ENCODE results near the gene HIVEP3. TPM values are rescaled to one million over a fixed set of nuclear protein-coding genes. Genes with fewer than 3 reads are reported as not detected.

HIVEP3 gene
- total RNA-seq, 1 experiment from 2014 or later = 2.8 TPM

DNA sequence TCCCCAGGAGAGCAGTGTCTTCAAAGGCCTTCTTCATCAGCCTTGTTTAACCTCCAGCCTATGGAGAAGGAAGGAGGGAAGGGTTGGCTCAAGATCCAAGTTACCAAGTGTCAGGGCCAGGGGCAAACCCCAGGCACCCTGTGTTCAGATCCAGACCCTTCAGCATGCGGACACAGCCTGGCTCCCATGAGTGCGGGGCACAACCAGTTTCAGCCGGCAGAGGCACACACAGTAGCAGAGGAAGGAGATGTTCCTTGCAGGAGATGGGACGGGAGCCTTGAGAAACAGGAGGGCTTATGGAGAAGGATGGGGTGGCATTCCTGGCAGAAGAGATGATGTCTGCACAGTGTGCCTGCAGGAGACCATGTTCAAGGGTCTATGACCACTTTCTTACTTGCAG, 272.5 kb downstream of the HIVEP3 start:
- no peak for DNase-seq
- Histone ChIP-seq H3K27me3 (no peaks in the 10 kb centered on the region), H3K4me1 (0 out of 2 replicates have a peak, but pooled peaks cover 3% of the 10 kb centered on the region), H3K36me3 (no peaks in the 10 kb centered on the region), H3K9me3 (replicated peaks) (no peaks in the 10 kb centered on the region), H3K27ac (no peak overlapping the region), H3K4me3 (no peak overlapping the region)

DNA sequence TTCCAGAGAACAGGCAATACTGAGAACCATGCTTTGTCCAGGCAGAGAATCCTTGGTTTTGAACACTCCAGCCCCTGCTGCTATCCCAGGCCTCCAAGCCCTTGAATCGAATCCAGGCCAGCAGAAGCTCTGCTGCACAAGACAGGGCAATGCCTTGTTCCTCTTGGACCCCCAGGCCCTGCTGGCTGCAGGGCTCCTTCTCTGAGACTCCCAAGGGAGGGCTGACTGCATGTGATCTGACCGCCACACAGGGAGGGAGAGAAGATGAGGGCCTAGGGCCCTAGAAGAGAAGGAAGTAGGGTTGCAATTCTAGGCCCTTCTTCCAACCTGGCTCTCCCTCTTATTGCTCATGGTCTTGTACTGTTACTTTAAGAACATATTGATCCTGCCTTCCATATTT, 273.7 kb downstream of the HIVEP3 start:
- DNase-seq = no peak
- Histone ChIP-seq H3K36me3 (no peaks in the 10 kb centered on the region), H3K27ac (no peak overlapping the region), H3K27me3 (no peaks in the 10 kb centered on the region), H3K9me3 (replicated peaks) (no peaks in the 10 kb centered on the region), H3K4me1 (0 out of 2 replicates have a peak, but pooled peaks cover 2% of the 10 kb centered on the region), H3K4me3 (no peak overlapping the region)

DNA sequence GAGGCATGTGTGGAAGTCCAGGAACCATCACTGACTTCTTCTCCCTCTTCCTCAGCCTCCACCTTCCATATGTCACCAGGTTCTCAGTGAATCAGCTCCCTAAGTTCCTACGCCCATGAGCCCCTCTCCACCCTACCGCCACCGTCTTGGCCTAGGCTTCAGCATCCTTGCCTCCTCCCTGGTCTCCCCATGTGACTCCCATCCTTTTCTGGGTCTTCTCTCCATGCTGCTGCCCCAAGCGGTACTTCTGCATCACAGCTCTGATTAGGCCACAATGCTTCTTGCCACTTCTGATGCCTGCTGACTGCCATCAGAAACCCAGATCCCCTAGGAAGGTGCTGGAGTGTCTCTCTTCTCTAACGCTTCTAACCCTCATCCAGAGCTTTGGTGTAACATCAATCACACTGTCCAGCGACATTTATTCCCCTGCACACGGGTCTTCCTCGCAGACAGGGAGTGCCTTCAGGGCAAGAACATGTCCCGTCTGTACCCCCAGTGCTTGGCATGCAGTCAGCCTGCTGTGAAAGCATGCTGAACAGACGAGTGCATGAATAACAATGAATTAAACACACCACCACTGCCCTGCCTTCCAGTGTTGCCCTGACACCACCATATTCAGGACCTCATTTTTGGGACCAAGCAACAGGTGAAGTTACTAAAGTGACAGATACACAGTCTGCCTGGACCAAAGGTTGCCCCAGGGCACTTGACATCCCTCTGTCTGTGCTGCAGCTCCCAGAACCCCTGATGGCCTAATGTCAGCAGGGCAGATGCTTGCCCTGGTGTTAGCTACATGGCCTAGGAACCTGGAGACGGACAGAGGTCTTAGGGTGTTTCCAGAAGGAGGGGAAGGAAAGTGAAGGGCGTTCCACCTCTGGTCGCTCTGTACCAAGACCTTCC, 275.6 kb downstream of the HIVEP3 start:
- no peaks in the 10 kb centered on the region for H3K4me1 ChIP-seq
- DNase-seq = no peak
- H3K27ac ChIP-seq = no peak overlapping the region
- H3K27me3 ChIP-seq = no peaks in the 10 kb centered on the region
- H3K9me3 ChIP-seq (replicated peaks) = no peaks in the 10 kb centered on the region
- no peaks in the 10 kb centered on the region for H3K36me3 ChIP-seq
- no peak overlapping the region for H3K4me3 ChIP-seq

DNA sequence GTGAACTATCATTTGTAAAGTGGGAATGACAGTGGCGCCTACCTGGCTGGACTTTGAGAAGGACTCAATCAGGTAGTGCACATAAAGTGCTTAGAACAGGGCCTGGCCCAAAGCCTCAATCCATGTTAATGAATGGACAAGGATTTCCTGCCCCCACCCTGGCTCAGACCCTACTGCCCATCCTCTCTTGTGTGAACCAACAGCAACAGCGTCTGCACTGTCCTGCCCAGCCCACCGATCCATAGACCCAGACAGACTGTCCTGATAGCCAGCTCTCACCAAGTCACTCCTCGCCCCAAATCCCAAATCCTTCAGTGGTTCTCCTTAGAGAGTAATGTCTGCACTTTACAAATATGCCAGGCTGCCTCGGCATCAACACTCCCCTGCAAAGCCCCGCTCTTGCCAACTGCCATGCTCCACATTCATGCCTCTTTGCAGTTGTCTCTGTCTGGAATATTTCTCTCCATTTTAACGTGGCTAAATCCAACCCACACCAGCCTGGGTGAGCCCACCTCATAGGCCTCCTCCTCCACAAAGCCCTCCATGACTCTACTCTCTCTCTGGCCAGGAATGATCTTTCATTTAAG, 276.7 kb downstream of the HIVEP3 start:
- no peak overlapping the region for H3K27ac ChIP-seq
- H3K9me3 ChIP-seq (replicated peaks) = no peaks in the 10 kb centered on the region
- no peak overlapping the region for H3K4me3 ChIP-seq
- no peaks in the 10 kb centered on the region for H3K27me3 ChIP-seq
- H3K36me3 ChIP-seq = no peaks in the 10 kb centered on the region
- no peaks in the 10 kb centered on the region for H3K4me1 ChIP-seq
- DNase-seq = no peak

DNA sequence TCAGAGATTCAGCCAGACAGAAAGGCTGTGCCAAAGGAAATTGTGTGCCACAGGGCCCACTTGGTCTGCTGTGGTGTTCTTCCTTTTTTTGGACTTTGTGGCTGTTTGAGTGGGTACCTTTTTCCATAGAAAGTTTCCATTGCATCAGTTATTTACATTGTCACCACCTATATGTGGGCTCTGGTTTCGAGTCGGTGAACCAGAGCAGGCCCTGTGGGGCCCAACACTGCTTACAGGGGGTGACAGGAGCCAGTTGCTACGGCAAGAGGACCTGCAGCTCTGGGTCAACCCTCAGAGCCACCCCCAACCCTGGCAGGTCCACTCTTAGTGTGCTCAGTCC, 277.3 kb downstream of the HIVEP3 start:
- H3K4me1 ChIP-seq = no peaks in the 10 kb centered on the region
- no peaks in the 10 kb centered on the region for H3K27me3 ChIP-seq
- H3K36me3 ChIP-seq = no peaks in the 10 kb centered on the region
- H3K27ac ChIP-seq = no peak overlapping the region
- H3K9me3 ChIP-seq (replicated peaks) = no peaks in the 10 kb centered on the region
- DNase-seq = no peak
- H3K4me3 ChIP-seq = no peak overlapping the region

DNA sequence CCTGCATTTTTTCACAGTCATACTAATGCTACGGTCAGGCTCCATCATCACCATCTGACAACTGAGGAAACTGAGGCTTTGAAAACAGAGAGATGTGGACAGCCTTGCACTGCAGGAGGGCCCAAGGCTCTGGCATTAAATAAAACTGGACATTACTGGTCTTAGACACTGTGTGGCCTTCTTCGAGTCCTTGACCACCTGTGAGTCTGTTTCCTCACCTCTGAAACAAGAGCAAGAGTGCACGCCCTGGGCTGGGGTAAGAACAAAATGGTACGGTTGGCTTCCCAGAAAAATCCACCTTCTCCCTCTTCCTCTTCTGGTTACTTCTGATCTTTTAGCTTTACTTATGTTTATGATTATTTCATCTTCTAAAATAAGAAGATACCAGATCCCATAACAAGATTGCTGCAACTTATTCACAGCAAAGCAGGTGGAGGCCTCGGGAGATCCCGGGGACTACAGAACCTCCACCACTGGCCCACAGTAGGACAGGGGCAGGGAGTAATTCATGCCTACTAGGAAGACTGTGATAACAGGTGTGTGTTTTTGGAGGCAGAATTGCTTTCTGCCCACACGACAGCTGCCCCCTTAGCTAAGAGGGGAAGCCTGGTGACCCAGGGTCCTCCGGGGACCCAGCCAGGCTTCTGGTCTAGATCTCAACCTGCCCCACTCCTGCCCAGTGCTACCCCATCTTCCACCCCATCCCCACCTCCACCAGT, 277.8 kb downstream of the HIVEP3 start:
- DNase-seq = no peak
- Histone ChIP-seq H3K4me3 (no peak overlapping the region), H3K4me1 (no peaks in the 10 kb centered on the region), H3K27me3 (no peaks in the 10 kb centered on the region), H3K27ac (no peak overlapping the region), H3K9me3 (replicated peaks) (no peaks in the 10 kb centered on the region), H3K36me3 (no peaks in the 10 kb centered on the region)

DNA sequence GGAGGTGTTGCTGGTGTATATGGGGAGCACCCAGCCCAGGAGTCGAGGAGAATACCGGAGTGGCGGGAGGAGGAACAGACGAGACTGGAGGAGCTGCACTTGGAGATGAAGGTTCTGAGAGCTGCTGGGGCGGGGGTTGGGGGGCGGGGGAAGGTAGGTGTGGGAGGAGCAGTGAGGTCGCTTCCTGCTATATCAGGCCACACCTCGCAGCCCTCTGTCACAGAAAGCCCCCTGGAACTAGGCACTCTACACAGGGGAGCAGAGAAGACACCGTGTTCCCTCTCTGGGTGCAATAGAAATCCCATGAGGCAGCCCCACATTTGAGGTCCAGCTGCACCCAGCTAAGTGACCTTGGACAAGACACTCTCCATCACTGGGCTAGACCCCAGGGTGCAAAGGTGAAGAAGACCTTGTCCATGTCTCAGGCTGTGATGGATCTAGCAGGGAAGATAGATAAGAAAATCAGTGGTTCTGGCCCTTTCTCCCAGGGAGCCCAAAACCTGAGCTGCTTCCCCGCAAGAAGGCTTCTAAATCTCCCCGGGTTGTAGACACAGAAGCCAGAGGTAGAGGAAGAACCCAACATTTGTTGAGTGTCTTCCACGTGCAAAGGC, 278.5 kb downstream of the HIVEP3 start:
- Histone ChIP-seq H3K27ac (no peak overlapping the region), H3K36me3 (no peaks in the 10 kb centered on the region), H3K4me1 (no peaks in the 10 kb centered on the region), H3K9me3 (replicated peaks) (no peaks in the 10 kb centered on the region), H3K27me3 (no peaks in the 10 kb centered on the region), H3K4me3 (no peak overlapping the region)
- DNase-seq = no peak

DNA sequence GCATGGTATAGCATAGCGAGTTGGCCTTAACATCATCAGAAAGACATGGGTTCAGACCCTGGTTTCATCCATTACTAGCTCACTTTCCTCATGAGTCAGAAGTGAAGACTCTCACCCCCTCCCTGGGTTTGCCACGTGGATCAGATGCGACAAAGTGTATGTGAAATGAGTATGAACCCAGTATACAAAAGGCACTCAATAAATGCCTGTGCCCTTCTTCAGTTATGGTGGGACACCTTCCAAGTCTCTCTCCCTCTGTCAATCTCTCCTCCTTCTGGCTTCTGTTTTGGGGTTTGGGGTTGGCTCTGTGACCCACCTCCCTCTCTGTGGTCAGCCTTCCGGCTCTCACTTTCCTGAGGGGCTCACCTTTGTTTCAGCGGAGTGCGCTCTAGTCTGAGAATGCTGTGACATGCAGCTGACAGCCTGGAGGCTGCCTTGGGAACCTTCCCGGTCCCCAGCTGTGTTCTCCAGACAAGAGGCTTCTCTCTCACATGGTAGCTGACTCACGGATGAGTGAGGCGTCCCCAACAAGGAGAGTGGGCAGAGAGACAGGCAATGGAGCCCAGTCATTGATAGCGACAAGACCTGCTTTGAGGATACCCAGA, 279.3 kb downstream of the HIVEP3 start:
- Histone ChIP-seq H3K4me1 (no peaks in the 10 kb centered on the region), H3K4me3 (no peak overlapping the region), H3K36me3 (no peaks in the 10 kb centered on the region), H3K9me3 (replicated peaks) (no peaks in the 10 kb centered on the region), H3K27me3 (no peaks in the 10 kb centered on the region), H3K27ac (no peak overlapping the region)
- no peak for DNase-seq

DNA sequence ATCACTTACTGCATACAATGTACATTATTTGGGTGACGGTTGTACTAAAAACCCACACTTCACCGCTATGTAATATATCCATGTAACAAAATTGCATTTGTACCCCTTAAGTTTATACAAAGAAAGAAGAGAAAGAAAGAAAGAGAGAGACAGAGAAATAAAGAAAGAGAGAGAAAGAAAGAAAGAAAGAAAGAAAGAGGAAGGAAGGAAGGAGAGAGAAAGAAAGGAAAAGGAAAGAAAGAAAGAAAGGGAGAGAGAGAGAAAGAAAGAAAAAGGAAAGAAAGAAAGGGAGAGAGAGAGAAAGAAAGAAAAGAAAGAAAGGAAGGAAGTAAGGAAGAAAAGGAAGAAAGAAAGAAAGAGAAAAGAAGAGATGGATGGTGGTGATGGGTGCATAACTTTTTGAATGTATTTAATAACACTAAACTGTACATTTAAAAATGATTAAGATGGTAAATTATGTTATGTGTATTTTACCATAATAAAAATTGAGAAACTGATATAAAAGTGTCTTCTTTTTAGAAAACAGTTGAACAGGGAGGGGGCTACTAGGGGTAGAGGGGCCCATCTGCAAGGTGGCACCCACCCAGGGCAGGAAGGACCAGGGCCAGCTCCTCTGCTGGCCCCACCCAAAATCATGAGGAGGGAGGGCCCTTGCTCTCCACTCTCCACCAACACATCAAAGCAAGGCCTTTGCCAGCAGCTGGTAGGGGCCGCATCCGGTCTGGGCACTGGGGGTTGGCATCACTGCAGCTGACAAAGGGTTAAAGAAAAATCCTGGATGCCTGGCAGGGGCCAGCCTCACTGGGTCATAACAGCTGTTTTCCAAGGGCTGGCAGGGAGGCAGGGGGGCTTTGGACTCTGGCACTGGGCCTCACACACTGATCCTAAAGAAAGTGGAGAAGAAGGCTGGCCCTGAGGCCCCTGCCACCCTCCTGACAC, 280.4 kb downstream of the HIVEP3 start:
- no peaks in the 10 kb centered on the region for H3K4me1 ChIP-seq
- H3K27me3 ChIP-seq = no peaks in the 10 kb centered on the region
- no peak overlapping the region for H3K27ac ChIP-seq
- no peak for DNase-seq
- H3K4me3 ChIP-seq = no peak overlapping the region
- H3K9me3 ChIP-seq (replicated peaks) = no peaks in the 10 kb centered on the region
- H3K36me3 ChIP-seq = no peaks in the 10 kb centered on the region

DNA sequence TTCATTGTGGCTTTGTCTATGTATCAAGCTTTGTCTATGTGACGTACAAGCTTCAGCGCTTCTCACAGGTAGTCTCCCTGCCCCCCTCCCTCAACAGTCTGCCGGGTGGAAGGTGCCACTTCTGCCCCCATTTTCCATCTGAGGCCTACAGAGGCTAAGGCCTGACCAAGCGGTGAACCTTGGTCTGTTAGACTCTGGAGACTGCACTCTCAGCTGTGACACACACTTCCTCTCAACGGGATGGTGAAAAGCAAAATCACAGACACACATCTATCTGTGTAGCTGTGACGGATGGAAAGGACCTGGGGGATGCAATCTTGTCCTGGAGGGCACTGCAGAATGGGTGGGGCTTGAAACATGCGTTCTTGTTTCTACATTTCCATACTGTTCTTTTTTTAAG, 281.4 kb downstream of the HIVEP3 start:
- Histone ChIP-seq H3K4me1 (no peaks in the 10 kb centered on the region), H3K27ac (no peak overlapping the region), H3K4me3 (no peak overlapping the region), H3K36me3 (no peaks in the 10 kb centered on the region), H3K27me3 (no peaks in the 10 kb centered on the region), H3K9me3 (replicated peaks) (no peaks in the 10 kb centered on the region)
- no peak for DNase-seq

DNA sequence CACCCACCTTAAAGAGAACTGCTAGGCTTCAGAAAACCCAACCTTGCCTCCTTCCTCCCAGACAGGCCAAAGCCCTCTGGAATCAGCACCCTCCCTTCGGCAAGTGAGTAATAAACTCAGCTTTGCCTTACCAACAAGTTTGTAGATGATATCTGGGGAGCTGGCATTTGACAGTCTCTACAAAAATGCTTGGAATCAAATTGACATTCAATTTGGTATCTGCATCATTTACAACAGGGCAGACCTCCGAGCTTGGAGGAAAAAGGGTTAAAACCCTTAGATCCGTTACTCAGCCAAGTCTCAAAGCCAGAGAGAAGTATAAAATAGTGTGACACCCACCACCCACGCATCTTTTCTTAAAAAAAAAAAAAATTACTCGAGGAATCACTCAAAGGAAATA, 285.0 kb downstream of the HIVEP3 start:
- no peak overlapping the region for H3K27ac ChIP-seq
- H3K4me1 ChIP-seq = peaks cover 7% of the 10 kb centered on the region
- H3K36me3 ChIP-seq = no peaks in the 10 kb centered on the region
- no peaks in the 10 kb centered on the region for H3K27me3 ChIP-seq
- no peak for DNase-seq
- no peaks in the 10 kb centered on the region for H3K9me3 ChIP-seq (replicated peaks)
- no peak overlapping the region for H3K4me3 ChIP-seq

DNA sequence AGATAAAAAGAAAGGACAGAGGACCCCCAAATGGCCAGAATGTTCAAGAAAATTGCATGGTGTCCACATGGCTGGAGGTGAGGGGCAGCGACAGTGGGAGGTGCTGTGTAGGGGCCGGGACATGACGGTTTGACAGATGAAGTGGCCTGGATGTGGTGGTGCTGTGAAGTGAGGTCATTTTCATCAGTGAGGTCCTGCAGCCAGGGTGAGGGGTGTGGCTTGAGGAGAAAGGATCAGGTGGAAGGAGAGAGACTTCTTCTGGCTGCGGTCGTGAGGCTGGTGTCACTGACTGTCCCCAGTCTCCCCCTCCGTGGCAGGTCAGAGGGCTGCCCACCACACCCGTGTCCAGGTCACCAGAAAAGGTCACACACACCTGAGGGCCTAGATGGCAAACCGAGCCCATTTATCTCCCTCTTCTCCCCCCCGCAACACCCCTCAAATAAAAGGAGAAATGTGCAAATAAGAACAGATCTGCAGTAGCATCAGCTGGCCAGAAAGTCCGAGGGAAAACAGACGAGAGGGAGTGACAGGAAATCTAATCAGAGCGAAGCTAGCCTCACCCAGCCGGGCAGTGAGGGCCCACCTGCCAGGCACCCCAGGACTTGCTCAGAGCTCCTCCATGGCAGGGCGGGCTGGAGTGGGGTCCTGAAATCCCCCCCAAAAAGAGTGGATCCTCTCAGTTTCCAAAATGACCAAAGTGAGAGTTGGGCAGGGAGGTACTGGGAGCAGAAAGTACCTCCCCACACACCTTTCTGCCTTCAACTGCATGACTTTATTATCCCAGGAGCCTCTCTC, 285.7 kb downstream of the HIVEP3 start:
- no peak overlapping the region for H3K27ac ChIP-seq

DNA sequence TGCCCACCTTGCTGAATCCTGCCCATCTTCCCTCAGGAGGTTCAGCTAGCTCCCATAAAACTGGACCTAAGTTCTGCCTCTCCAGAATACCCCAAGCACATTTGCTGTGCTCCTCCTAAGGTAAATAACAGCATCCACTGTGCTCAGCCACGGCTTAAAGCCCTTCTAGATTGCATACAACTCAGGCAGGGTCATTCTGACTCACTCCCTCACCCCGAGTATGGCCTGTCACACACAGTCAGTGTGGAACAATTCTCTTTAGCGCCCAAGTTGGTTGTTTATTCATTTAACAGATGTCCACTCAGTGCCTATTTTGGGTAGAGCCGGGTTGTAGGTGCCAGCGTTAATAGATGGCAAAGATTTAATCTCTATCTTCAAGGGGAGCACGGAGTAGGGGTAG, 286.8 kb downstream of the HIVEP3 start:
- Histone ChIP-seq H3K9me3 (replicated peaks) (no peaks in the 10 kb centered on the region), H3K4me3 (no peak overlapping the region), H3K36me3 (no peaks in the 10 kb centered on the region), H3K27me3 (no peaks in the 10 kb centered on the region), H3K27ac (no peak overlapping the region), H3K4me1 (peaks cover 16% of the 10 kb centered on the region)
- no peak for DNase-seq

More for the DNA sequence above, 285.7 kb downstream of the HIVEP3 start:
- Histone ChIP-seq H3K4me1 (peaks cover 15% of the 10 kb centered on the region), H3K36me3 (no peaks in the 10 kb centered on the region), H3K27me3 (no peaks in the 10 kb centered on the region), H3K4me3 (no peak overlapping the region), H3K9me3 (replicated peaks) (no peaks in the 10 kb centered on the region)
- no peak for DNase-seq

Measured in SJCRH30 (cell line).